ENCODE results near the gene MUC16. TPM values are rescaled to one million over a fixed set of nuclear protein-coding genes. Genes with fewer than 3 reads are reported as not detected.

The MUC16 gene
- total RNA-seq, 1 donor from 2014 or later, result not detected

- no peaks in the 10 kb centered on the region for H3K4me1 Mint-ChIP-seq (ENCODE audit: unreplicated experiment)
- DNase-seq (ENCODE audit: low spot score), result no peak
- no peak overlapping the region for H3K27ac Mint-ChIP-seq (ENCODE audit: unreplicated experiment)
- peaks cover 22% of the 10 kb centered on the region for H3K36me3 Mint-ChIP-seq (ENCODE audit: low read depth, unreplicated experiment)
- peaks cover 3% of the 10 kb centered on the region for H3K27me3 Mint-ChIP-seq (ENCODE audit: unreplicated experiment)
- TF ChIP-seq CTCF (IDR thresholded peaks at IDR 0.05; ENCODE audit: unreplicated experiment), result no peak
- H3K4me3 Mint-ChIP-seq (ENCODE audit: unreplicated experiment), result no peak overlapping the region
- peaks cover 49% of the 10 kb centered on the region for H3K9me3 Mint-ChIP-seq (ENCODE audit: unreplicated experiment)
Measured at GRCh38 chr19:9018163-9018875, 8.1 kb upstream of the MUC16 start.

DNA sequence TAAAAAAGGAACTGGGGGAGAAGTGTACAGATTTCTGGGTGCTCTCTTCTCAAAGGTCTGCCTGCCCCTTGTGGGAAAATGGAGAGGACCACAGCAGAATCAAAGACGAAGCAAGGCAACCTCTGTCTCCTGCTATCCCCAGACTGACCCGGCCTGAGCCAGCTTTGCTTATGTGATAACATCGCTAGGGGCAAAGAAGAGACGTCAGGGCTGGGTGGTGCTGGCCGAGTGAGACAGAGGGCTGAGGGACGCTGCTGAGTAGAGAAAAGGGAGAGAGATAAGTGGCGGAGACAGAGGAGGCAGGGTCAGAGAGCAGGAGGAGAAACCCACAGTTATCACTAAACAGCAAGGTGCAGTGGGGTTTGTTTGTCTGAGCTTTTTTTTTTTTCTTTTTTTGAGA is 4.6 kb upstream of the MUC16 start:
- no peak for DNase-seq (ENCODE audit: low spot score)
- H3K27ac Mint-ChIP-seq (ENCODE audit: unreplicated experiment), result no peak overlapping the region
- H3K27me3 Mint-ChIP-seq (ENCODE audit: unreplicated experiment), result peaks cover 3% of the 10 kb centered on the region
- peaks cover 36% of the 10 kb centered on the region for H3K9me3 Mint-ChIP-seq (ENCODE audit: unreplicated experiment)
- no peak overlapping the region for H3K4me3 Mint-ChIP-seq (ENCODE audit: unreplicated experiment)
- no peak for TF ChIP-seq CTCF (IDR thresholded peaks at IDR 0.05; ENCODE audit: unreplicated experiment)
- H3K36me3 Mint-ChIP-seq (ENCODE audit: low read depth, unreplicated experiment), result peaks cover 15% of the 10 kb centered on the region
- no peaks in the 10 kb centered on the region for H3K4me1 Mint-ChIP-seq (ENCODE audit: unreplicated experiment)

DNA sequence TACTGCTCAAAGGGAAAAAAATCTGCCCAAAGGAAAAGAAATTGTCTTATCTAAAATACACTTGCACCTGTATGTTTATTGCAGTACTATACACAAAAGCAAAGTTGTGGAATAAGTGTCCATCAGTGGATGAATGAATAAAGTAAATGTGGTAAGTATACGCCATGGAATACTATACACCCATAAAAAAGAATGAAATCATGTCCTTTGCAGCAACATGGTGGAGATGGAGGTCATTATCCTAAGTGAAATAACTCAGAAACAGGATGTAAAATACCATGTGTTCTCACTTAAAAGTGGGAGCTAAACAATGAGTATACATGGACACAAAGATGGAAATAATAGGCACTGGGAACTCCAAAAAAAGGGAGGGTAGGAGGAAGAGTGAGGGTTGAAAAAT is 3.8 kb upstream of the MUC16 start:
- H3K27ac Mint-ChIP-seq (ENCODE audit: unreplicated experiment), result no peak overlapping the region
- TF ChIP-seq CTCF (IDR thresholded peaks at IDR 0.05; ENCODE audit: unreplicated experiment), result no peak
- no peak for DNase-seq (ENCODE audit: low spot score)
- H3K4me1 Mint-ChIP-seq (ENCODE audit: unreplicated experiment), result no peaks in the 10 kb centered on the region
- peaks cover 5% of the 10 kb centered on the region for H3K27me3 Mint-ChIP-seq (ENCODE audit: unreplicated experiment)
- peaks cover 18% of the 10 kb centered on the region for H3K36me3 Mint-ChIP-seq (ENCODE audit: low read depth, unreplicated experiment)
- H3K4me3 Mint-ChIP-seq (ENCODE audit: unreplicated experiment), result no peak overlapping the region
- peaks cover 38% of the 10 kb centered on the region for H3K9me3 Mint-ChIP-seq (ENCODE audit: unreplicated experiment)

- Mint-ChIP-seq H3K9me3 (ENCODE audit: unreplicated experiment) (peaks cover 38% of the 10 kb centered on the region), H3K4me3 (ENCODE audit: unreplicated experiment) (peak overlapping the region; percentile 5)
Measured at GRCh38 chr19:9011875-9012274, 1.7 kb upstream of the MUC16 start.

More at GRCh38 chr19:9011875-9012274, 1.7 kb upstream of the MUC16 start:
- no peak overlapping the region for H3K27ac Mint-ChIP-seq (ENCODE audit: unreplicated experiment)
- H3K4me1 Mint-ChIP-seq (ENCODE audit: unreplicated experiment), result no peaks in the 10 kb centered on the region
- no peak for TF ChIP-seq CTCF (IDR thresholded peaks at IDR 0.05; ENCODE audit: unreplicated experiment)
- H3K27me3 Mint-ChIP-seq (ENCODE audit: unreplicated experiment), result peaks cover 2% of the 10 kb centered on the region
- H3K36me3 Mint-ChIP-seq (ENCODE audit: low read depth, unreplicated experiment), result peaks cover 14% of the 10 kb centered on the region
- DNase-seq (ENCODE audit: low spot score), result no peak
